RCC 7860 (cell line): ENCODE data around the gene MXRA7.
"Not testable (repeated sequence)": the region's sequence is repeated elsewhere in the genome, so short reads cannot be mapped to it uniquely, and the experiment has no call there.

Source experiments
- DNase-seq: peaks from one replicate; pipeline ENCODE4 v3.0.0-alpha.2; 2015; ENCODE audit warnings: low spot score
- FAIRE-seq: peaks from 2 replicates; lab custom pipeline; 2012; peaks lifted over from hg19 to GRCh38; lab: Jason Lieb, UNC

Gene MXRA7

DNA sequence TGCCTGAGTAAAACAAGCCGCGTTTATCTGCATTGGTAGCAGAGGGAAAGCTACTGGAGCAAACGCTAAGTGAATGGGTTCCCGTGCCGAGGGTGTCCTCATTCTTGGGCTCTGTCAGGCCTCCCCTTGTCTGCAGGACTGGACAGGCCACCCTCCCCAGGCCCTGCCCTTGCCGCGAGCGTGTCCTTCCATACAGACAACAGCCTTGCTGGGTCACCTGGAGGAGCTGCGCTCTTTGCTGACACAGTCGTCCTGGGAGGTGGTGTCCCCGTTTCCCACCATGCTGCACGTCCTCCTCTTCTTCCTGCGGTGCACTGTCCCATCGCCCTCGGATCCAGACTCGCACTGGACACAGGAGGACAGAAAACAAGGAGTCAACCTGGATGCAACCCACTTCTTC lies 7.8 kb upstream of the MXRA7 start:
- FAIRE-seq (no peak), DNase-seq (no peak)

DNA sequence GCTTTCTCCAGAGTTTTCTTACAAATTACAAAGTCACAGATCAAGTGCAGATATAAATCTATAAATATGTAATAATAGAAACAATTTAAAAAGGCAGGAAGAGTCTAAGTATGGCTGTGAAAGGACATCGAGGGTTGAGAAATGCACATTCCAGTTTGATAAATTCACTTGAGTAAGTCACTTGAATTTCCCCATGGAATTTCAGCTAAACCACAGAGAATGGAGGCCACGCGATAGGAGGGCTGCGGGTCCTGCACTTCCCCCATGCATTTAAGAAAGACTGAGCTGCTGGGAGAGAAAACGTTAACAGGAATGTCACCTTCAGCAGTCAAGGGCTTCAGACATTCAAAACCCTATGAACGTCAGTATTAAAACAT lies 6.1 kb upstream of the MXRA7 start:
- FAIRE-seq (peak; percentile 89), DNase-seq (peak; percentile 86)

DNA sequence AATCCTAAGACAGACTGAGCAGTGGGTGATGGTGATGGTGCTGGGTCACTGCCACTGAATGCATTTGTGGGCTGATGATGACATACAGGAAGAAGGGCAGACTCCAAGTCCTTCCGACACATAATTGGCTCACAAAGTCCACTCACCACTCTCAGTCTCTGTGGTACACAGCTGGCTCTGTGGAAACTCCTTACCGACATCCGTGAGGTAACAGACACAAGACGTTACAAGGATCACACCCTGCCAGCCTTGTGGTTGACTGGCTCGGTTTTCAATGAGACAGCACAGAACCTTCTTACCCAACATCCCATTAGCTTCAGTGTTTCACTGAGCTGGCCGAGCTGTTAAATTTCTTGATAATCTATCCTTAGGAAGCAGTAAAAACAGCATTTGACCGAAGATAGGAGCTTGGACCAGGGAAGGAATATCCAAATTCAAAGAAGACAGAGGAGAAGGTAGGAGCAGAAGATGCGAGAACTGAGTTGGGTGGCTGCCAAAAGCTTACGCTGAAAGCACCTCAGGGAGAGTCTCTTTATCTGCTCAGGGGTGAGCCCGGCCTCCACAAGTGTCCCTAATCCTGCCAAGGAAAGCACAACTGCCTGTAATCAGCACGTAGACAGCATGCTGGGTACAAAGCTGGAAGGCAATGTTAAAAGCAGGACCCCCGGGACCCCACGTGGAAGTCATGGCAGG lies 5.5 kb upstream of the MXRA7 start:
- DNase-seq (peak; percentile 98), FAIRE-seq (peak; percentile 92)

GRCh38 chr17:76715496-76715830 lies 4.7 kb upstream of the MXRA7 start:
- DNase-seq (no peak), FAIRE-seq (no peak)

- FAIRE-seq (no peak), DNase-seq (no peak)
These were observed 4.2 kb upstream of the MXRA7 start for GRCh38 chr17:76714822-76715495.

DNA sequence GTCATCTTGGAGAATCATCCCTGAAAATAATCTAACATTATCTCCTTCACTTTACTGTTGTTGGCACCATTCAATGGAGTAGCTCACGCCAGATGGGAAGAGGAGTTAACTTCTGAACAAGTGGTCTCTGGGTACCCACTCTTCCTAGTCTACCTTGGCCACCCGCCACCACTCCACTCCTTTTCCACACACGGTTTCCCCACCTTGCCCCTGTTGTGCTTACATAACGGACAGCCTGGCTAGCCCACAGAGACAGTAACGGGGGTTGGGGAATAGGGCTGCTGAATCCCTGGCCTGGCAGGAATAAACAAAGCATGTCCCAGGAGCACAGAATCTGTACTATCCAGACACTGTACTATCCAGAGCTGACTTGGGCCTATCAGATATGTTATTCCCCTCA lies 3.6 kb upstream of the MXRA7 start:
- DNase-seq (no peak), FAIRE-seq (no peak)

- DNase-seq (no peak), FAIRE-seq (no peak)
These were observed 3.0 kb upstream of the MXRA7 start for GRCh38 chr17:76713765-76714164.

GRCh38 chr17:76712321-76712720 lies 1.6 kb upstream of the MXRA7 start:
- not testable (repeated sequence) for FAIRE-seq

DNA sequence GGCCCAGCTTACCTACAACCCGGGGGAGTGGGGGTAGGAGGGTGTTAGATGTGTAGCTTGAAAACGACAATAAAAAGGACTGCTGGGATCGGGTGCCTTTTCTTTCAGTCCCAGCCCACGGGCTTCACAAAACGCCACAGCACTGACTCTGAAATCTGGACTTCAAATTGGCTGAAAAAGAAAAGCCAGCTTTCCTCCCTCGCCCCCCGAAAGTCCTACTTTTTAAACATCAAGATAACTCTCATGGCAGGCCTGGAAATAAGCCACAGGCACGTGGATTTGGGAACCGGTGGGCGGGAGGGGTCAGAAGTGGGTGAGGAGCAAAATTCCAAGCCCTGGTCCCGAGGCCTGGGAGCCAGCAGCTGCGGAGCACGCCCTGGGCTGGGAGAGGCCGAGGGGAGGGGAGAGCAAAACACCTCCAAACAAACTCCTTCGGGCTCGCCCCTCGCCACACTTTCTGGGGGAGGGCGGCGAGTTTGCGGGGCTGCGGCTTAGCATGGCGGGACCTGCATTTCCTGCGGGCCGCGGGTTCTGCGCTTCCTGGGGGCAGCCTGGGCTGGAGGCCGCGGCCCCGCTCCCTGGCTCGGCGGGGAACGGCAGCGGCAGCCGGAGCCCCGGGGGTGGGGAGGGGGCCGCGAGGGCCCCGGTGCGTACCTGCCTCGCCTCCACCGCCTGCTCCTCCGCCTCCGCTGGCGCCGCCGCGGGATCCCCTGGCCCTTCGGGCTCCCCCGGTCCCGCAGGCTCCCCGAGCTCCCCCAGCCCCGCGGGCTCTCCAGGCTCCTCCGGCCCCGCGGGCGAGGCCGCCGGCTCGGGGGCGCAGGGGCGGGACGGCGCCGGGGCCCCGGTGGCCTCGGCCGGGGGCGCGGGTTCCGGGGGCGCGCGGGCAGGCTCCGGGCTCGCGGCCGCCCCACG lies 558 bp downstream of the MXRA7 start:
- FAIRE-seq, DNase-seq: not testable (repeated sequence)

More at GRCh38 chr17:76712321-76712720, 1.6 kb upstream of the MXRA7 start:
- DNase-seq: not testable (repeated sequence)

DNA sequence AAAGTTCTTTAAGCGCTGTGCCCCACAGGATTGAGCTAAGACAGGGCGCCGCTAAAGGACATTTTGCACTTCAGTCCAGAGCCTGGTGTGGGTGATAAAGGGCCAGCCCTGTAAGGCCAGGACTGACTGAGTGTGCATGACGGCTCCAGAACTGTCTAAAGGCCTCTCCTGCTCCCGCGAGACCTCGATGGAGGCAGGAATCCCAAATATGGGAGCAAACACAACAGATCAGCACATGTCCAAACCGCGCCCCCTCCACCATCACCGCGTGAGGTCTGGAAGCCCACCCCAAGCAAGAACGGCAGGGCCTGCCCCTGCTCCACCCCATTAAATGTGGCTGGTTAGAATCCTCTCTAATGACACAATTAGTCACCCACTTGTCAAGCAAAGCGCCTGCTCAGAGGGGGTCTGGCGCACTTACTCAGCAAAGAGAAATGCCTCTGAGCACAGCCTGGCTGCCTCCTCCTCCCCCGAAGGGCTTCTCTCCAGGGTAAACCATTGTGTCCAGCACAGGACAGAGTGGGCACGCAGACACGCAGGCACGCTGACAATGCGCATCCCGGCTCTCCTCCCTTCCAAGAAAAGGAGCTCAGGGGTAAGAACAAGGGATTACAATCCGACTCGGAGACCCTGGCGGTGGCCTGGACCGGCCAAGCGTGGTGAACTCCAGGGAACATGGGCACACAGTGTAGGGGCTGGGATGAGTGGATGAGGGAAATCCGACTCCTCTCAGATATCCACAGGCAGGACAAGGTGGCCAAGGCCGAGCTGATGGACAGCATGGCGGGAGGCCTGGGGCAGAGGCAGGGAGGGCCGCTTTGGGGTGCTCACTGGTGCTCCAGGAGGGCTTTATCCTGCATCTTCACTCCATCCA lies 1.5 kb downstream of the MXRA7 start:
- DNase-seq (peak; percentile 94), FAIRE-seq (peak; percentile 88)

GRCh38 chr17:76707985-76708807 lies 2.6 kb downstream of the MXRA7 start:
- no peak for DNase-seq
- no peak for FAIRE-seq

DNA sequence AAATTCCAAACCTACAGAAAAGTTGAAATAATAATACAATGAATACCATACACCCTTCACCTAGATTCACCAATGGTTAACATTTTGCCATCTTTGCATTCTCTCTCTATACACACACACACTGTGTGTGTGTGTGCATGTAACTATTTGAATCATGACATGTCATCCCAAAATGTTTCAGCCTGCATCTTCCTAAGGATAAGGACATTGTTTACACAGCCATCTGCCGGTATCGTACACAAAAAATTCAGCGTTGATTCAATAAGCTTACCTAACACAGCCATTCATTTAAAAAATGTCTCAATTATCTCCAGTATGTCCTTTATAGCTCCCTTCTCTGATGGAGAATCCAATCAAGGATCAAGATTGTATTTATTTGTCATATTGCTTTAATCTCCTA lies 3.9 kb downstream of the MXRA7 start:
- FAIRE-seq: no peak
- DNase-seq: no peak

DNA sequence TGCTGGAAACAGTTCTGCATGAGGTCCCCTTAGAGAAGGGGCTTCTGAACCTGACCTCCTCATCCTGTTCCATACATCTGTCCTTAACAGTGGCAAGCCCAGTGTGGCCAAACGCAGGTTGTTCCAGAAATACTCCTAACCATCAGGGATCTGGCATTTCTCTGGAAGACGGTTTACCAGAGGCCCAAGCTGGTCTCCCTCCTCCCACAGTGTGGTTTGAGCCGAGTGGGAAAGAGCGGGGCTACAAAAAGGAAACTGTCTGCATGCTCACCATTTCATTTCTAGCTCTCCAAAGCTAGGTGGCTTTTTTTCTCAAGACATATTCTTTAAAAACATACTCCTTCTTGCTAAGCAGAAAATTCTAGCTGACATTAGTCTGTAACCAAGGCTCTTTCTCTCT lies 6.0 kb downstream of the MXRA7 start:
- no peak for FAIRE-seq

DNA sequence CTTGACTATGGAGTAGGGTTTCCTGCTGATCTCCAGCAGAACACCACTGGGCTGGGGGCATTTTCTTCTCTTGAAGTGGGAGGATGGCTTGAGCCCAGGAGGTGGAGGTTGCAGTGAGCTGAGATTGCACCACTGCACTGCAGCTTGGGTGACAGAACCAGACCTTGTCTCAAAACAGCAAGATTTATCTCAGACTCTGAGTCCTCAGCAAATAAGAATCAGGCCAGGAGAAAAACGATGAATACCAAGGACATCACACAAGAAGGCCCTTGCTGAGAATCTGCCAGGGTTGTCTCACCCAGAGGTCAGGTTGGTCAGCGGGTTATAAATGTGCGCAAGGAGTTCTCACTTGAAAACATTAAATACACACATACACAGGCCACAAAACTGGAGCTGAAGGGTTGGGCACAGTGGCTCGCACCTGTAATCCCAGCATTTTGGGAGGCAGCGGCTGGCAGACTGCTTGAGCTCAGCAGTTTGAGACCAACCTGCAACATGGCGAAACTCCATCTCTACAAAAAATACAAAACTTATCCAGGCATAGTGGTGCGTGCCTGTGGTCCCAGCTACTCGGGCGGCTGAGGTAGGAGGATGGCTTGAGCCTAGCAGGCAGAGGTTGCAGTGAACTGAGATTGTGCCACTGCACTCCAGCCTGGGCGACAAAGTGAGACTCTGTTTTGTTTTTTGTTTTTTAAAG lies 7.7 kb downstream of the MXRA7 start:
- DNase-seq (no peak), FAIRE-seq (no peak)

More for the DNA sequence above, 6.0 kb downstream of the MXRA7 start:
- no peak for DNase-seq

DNA sequence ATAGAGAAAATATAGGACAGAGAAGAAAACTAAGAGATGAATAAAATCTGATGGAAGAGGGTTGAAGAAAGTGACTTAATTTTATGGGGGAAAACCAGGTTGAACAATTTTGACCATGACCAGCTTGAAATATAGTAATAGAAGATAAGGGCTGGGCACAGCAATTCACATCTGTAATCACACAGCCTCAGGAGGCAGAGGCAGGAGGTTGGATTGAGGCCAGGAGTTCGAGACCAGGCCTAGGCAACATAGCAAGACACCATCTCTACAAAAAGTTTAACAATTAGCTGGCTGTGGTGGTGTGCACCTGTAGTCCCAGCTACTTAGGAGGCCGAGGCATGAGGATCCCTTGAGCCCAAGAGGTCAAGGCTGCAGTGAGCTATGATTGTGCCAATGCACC lies 8.7 kb downstream of the MXRA7 start:
- DNase-seq: no peak
- no peak for FAIRE-seq

DNA sequence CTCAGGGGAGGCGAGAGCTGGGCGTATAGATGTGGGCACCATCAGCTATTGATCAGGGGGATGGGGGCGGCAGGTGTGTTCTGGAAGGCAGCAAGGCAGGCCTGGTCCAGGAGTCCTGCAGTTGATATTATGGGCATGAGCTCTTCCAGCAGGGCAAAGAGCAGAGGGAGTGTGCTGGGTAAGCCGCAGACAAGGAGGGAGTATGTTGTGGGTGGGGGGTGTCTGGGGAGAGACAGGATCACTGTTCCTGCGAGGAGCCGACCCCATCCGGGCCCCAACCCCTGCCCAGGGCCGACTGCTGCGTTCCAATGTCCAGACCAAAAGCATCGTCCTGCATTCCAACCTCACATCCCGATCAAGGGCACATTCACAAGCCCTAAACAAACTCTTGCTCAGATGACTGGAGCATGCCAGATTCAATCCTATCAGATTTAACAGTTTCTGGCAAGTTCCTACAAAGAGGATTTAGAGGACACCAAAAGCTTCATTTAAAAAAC lies 9.2 kb downstream of the MXRA7 start:
- FAIRE-seq (no peak), DNase-seq (no peak)

GRCh38 chr17:76700617-76701470 lies 9.9 kb downstream of the MXRA7 start:
- DNase-seq (no peak), FAIRE-seq (no peak)

DNA sequence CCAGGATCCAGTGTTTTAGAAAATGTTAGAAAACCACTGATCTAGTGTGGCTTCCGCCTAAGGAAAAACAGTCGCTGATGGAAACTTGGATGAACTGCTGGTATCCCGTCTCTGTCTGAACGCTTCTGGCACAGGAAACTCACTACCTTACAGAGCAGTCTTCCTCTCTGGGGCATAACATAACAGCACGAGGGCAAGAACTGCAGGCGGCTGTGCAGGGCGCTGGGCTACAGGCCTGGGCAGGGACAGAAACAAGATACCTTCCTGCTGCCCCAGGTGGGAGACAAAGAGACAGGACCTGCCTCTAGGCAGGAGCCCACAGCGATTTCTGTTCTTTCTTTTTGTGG lies 10.5 kb downstream of the MXRA7 start:
- FAIRE-seq: no peak

More for the DNA sequence above, 10.5 kb downstream of the MXRA7 start:
- no peak for DNase-seq
